ENCODE data around the gene STAT3.
A peak's percentile ranks its signal among the peaks of the same experiment; 100 is the strongest.

The STAT3 gene

GRCh38 chr17:42388381-42389134 lies at the start of gene STAT3:
TSS of gene STAT3 (minus strand) at chr17:42388442. CDS start at chr17:42348516, 39,926 bp downstream.
- TF ChIP-seq, protein P1, sequence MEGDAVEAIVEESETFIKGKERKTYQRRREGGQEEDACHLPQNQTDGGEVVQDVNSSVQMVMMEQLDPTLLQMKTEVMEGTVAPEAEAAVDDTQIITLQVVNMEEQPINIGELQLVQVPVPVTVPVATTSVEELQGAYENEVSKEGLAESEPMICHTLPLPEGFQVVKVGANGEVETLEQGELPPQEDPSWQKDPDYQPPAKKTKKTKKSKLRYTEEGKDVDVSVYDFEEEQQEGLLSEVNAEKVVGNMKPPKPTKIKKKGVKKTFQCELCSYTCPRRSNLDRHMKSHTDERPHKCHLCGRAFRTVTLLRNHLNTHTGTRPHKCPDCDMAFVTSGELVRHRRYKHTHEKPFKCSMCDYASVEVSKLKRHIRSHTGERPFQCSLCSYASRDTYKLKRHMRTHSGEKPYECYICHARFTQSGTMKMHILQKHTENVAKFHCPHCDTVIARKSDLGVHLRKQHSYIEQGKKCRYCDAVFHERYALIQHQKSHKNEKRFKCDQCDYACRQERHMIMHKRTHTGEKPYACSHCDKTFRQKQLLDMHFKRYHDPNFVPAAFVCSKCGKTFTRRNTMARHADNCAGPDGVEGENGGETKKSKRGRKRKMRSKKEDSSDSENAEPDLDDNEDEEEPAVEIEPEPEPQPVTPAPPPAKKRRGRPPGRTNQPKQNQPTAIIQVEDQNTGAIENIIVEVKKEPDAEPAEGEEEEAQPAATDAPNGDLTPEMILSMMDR (IDR thresholded peaks at IDR 0.05; ENCODE audit: unreplicated experiment in 3 of 3): no peak
- H3K36me3 Mint-ChIP-seq (ENCODE audit: low read depth): peaks cover 3% of the 10 kb centered on the region
- H3K27me3 Mint-ChIP-seq (ENCODE audit: low read depth): no peaks in the 10 kb centered on the region
- H3K4me1 Mint-ChIP-seq: peaks cover 27% of the 10 kb centered on the region
- H3K9me3 Mint-ChIP-seq: no peaks in the 10 kb centered on the region
- H3K4me3 Mint-ChIP-seq: peak within 1 kb of the TSS; percentile 94 to 98 (median 95)
- H3K27ac Mint-ChIP-seq: peak within 1 kb of the TSS; percentile 93 to 96 (median 95)

- peaks cover 7% of the 10 kb centered on the region for H3K27me3 Mint-ChIP-seq (ENCODE audit: low read depth)
- peak overlapping the region in 1 of 3 experiments; percentile 24 for H3K27ac Mint-ChIP-seq
- H3K36me3 Mint-ChIP-seq (ENCODE audit: low read depth): no peaks in the 10 kb centered on the region
- H3K4me1 Mint-ChIP-seq: peaks cover 6% of the 10 kb centered on the region
- TF ChIP-seq, protein P1 (IDR thresholded peaks at IDR 0.05; ENCODE audit: unreplicated experiment in 3 of 3): no peak
- H3K4me3 Mint-ChIP-seq: no peak overlapping the region
- H3K9me3 Mint-ChIP-seq: no peaks in the 10 kb centered on the region
Measured at GRCh38 chr17:42436391-42436790, 48.1 kb upstream of the STAT3 start.

- Mint-ChIP-seq H3K36me3 (ENCODE audit: low read depth) (no peaks in the 10 kb centered on the region), H3K27me3 (ENCODE audit: low read depth) (peaks cover 12% of the 10 kb centered on the region), H3K4me1 (peaks cover 27% of the 10 kb centered on the region), H3K4me3 (no peak overlapping the region), H3K27ac (peak overlapping the region in 2 of 3 experiments; percentile 4 to 13), H3K9me3 (no peaks in the 10 kb centered on the region)
- TF ChIP-seq, protein P1 (IDR thresholded peaks at IDR 0.05; ENCODE audit: unreplicated experiment in 3 of 3): no peak
Measured at GRCh38 chr17:42431758-42432161, 43.5 kb upstream of the STAT3 start.

DNA sequence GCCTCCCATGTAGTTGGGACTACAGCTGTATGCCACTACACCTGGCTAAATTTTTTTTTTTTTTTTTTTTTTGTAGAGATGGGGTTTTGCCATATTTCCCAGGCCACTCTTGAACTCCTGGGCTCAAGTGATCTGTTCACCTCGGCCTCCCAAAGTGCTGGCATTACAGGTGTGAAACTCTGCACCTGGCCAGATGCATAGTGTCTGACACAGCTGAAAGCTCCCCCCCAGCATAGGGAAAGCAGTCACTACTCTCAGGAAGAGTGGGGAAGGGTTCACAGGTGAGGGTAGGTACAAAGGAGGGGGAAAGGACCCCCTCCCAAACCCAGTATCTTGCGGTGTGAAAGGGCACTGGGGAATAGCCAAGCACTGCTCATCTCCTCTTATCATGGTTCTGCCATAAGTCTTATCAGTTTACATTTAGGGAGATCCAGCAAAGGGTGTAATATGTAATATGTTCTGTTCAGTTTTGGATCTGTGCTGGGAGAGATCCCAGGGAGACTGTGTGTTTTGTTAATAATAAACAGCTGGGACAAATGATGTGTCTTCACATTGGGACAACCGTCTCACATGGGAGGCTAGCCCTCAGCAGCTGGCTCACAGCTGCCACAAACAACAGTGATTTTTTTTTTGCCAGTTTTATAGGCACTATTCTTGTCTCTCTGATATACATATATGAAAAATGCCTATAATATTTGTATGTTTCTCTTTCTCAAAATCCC lies 41.6 kb upstream of the STAT3 start:
- H3K4me3 Mint-ChIP-seq: no peak overlapping the region
- H3K27me3 Mint-ChIP-seq (ENCODE audit: low read depth): peaks cover 20% of the 10 kb centered on the region
- TF ChIP-seq, protein P1 (IDR thresholded peaks at IDR 0.05; ENCODE audit: unreplicated experiment in 3 of 3): no peak
- H3K36me3 Mint-ChIP-seq (ENCODE audit: low read depth): no peaks in the 10 kb centered on the region
- H3K9me3 Mint-ChIP-seq: no peaks in the 10 kb centered on the region
- H3K4me1 Mint-ChIP-seq: peaks cover 27% of the 10 kb centered on the region
- H3K27ac Mint-ChIP-seq: peak overlapping the region in 2 of 3 experiments; percentile 18 to 20

DNA sequence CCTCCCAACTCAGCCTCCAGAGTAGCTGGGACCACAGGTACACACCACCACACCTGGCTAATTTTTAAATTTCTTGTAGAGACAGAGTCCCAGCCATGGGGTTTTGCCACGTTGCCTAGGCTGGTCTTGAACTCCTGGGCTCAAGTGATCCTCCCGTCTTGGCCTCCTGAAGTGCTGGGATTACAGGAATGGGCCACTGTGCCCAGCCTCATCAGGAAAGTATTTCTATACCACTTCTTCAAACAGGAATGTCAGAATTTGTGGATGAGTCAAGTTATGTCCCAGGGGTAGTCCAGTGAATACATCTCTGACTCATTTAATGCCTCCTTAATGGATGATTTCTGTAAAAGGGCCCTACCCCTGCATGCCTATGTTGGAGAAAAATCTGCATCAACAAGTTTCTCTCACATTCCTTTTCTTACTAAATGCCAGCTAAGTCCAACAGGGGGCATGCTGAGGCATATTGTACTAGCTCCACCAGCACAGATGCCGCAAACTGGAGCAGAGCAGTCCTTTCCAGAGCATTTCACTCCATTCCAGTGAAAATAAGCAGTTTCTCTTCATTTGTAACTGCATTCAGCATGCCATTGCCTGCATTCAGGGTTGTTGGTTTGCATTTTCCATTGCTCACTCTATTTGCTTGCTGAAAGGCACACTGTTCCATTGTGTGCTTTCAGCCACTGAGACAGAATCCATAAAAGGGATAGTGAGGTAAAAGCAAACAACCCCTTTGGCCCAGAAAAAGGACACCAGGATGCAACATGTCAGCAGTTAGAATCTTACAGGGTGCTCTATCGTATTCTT lies 40.1 kb upstream of the STAT3 start:
- no peaks in the 10 kb centered on the region for H3K36me3 Mint-ChIP-seq (ENCODE audit: low read depth)
- peak overlapping the region; percentile 28 to 84 (median 50) for H3K27ac Mint-ChIP-seq
- H3K4me3 Mint-ChIP-seq: peak overlapping the region in 1 of 3 experiments; percentile 39
- H3K27me3 Mint-ChIP-seq (ENCODE audit: low read depth): peaks cover 25% of the 10 kb centered on the region
- no peaks in the 10 kb centered on the region for H3K9me3 Mint-ChIP-seq
- peaks cover 30% of the 10 kb centered on the region for H3K4me1 Mint-ChIP-seq
- TF ChIP-seq, protein P1 (IDR thresholded peaks at IDR 0.05; ENCODE audit: unreplicated experiment in 3 of 3): peak; percentile 55 to 71 (median 62)

Data from nephron (organoid).